C4-2B (cell line): ENCODE results near the gene HOXC9.

Experiments used
- ZFX ChIP-seq: fragments of 450-650 bp; IDR thresholded peaks from 2 replicates; pipeline ENCODE4 v1.6.1; 2017
- TF ChIP-seq, protein P1 (sequence below): fragments of 450-650 bp; conservative IDR thresholded peaks from 2 replicates; pipeline ENCODE4 v1.5.1; 2017; ENCODE audit warnings: mild to moderate bottlenecking

DNA sequence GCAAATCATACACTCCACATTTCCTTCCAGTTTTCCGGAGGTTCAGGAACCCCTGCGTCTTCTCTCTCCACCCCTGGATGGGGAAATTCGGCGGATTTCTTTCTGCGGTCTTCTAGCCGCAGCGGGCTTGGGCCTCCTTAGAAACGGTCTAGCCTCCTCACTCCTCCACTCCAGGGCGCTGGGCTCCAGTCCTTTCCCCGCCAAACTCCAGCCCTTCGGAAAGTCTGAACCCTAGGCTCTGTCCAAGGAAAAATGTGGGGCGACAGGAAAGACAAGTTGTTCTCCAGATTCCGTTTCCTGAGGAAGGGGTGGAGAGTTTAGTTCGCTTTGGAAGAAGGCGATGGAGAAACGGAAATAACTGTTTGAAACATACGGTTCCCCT lies 16.4 kb upstream of the HOXC9 start:
- TF ChIP-seq, protein P1, sequence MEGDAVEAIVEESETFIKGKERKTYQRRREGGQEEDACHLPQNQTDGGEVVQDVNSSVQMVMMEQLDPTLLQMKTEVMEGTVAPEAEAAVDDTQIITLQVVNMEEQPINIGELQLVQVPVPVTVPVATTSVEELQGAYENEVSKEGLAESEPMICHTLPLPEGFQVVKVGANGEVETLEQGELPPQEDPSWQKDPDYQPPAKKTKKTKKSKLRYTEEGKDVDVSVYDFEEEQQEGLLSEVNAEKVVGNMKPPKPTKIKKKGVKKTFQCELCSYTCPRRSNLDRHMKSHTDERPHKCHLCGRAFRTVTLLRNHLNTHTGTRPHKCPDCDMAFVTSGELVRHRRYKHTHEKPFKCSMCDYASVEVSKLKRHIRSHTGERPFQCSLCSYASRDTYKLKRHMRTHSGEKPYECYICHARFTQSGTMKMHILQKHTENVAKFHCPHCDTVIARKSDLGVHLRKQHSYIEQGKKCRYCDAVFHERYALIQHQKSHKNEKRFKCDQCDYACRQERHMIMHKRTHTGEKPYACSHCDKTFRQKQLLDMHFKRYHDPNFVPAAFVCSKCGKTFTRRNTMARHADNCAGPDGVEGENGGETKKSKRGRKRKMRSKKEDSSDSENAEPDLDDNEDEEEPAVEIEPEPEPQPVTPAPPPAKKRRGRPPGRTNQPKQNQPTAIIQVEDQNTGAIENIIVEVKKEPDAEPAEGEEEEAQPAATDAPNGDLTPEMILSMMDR, result no peak
- no peak for TF ChIP-seq ZFX
